Upper lobe of left lung (tissue), 6 donors: ENCODE results near the gene VPS13D. TPM values are rescaled to one million over a fixed set of nuclear protein-coding genes. Genes with fewer than 3 reads are reported as not detected.

Source experiments
- ATAC-seq, 2 donors: fragments of 200-7000 bp; cut with Tn5 transposase; one replicate each; pipeline ENCODE4 v1.9.1; 2022; ENCODE audit warnings: mild to moderate bottlenecking in 2 of 2, moderate library complexity in 2 of 2; ENCODE audit not compliant: low FRiP score in 2 of 2
- DNase-seq, 2 donors: peaks; one replicate each; pipeline ENCODE4 v3.0.0-alpha.2; 2019 to 2020
- H3K27ac ChIP-seq, 4 donors: fragments of 200-600 bp; sonication (generic); one replicate each; pipeline ENCODE4 v1.5.1; 2016 to 2019
- H3K27me3 ChIP-seq, 4 donors: fragments of 200-600 bp; sonication (generic); one replicate each; pipeline ENCODE4 v1.5.1; 2017 to 2019
- H3K36me3 ChIP-seq, 4 donors: fragments of 200-600 bp; sonication (generic); one replicate each; pipeline ENCODE4 v1.5.1; 2016 to 2019
- H3K4me1 ChIP-seq, 4 donors: fragments of 200-600 bp; sonication (generic); one replicate each; pipeline ENCODE4 v1.5.1; 2018 to 2019
- H3K4me3 ChIP-seq, 4 donors: fragments of 200-600 bp; sonication (generic); one replicate each; pipeline ENCODE4 v1.5.1; 2017 to 2019; ENCODE audit warnings: mild to moderate bottlenecking in 2 of 4, moderate library complexity in 1 of 4
- H3K9me3 ChIP-seq, 4 donors: fragments of 200-600 bp; sonication (generic); one replicate each; pipeline ENCODE4 v1.5.1; 2018 to 2019
- EP300 ChIP-seq, 4 donors: sonication (generic); formaldehyde crosslinking; IDR thresholded peaks; one replicate each; pipeline ENCODE4 v1.5.1; 2017; ENCODE audit warnings: antibody characterized with exemption in 4 of 4, control low read depth in 2 of 4
- POLR2A ChIP-seq, 4 donors: fragments of 450-650 bp; IDR thresholded peaks; one replicate each; pipeline ENCODE4 v1.5.1; 2016 to 2017; ENCODE audit warnings: antibody characterized with exemption in 4 of 4, mild to moderate bottlenecking in 2 of 4
- POLR2AphosphoS5 ChIP-seq, 2 donors: sonication (generic); formaldehyde crosslinking; IDR thresholded peaks; one replicate each; pipeline ENCODE4 v1.5.1; 2017; ENCODE audit warnings: antibody characterized with exemption in 2 of 2
- WGBS, 2 donors: methylation state at CpG; one replicate each; pipeline ENCODE4 v1.1.5; 2017 to 2018; 5-methylcytosine and 5-hydroxymethylcytosine counted together
- total RNA-seq, 6 donors: library from RNA; depleted of rRNA in 4 of 6; stranded (reverse); fragments of >200 nt in 4 of 6; gene quantifications; one replicate each; pipeline versions ENCODE4 v1.1.0 to v1.2.1, GENCODE V29; 2016 to 2021
- TF ChIP-seq, protein P1 (sequence below), 6 experiments: fragments of 450-650 bp in 4 of 6; fragments of 200-600 bp in 2 of 6; sonication (generic) in 2 of 6; IDR thresholded peaks; one replicate each; pipeline ENCODE4 v1.5.1; 2016 to 2019; ENCODE audit warnings: antibody characterized with exemption in 6 of 6
- donor health status: DM: no; HTN: no; CAD: no; lungs with moderate emphysema.
- donor health status: DM: no; HTN: yes; CAD: no; lungs with severe emphysema.

Gene VPS13D
- total RNA-seq, 6 donors from 2014 or later = 54.9 to 181 (median 87.9) TPM

DNA sequence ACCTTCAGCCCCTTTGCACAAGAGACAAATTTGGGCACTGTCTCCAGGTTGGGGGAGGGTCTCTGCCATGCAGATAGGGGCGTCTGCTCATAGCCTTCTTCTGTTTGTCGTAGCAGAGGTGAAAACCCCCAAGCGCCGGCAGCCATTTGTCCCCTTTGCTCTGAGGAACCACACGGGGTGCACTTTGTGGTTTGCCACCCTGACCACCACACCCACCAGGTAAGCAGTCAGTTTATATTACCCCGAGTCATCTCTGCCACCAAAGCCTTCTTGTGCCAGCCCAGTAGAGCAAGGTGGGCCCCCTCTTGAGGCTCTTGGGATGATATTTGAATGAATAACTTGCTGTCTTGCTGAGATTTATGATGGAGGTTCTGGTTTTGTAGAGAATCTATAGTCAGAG is 111.8 kb downstream of the VPS13D start:
- Histone ChIP-seq H3K27ac (peak overlapping the region in 1 of 4 donors; percentile 25), H3K9me3 (no peaks in the 10 kb centered on the region), H3K27me3 (no peaks in the 10 kb centered on the region), H3K36me3 (peaks cover 3 to 70% (median 8%) of the 10 kb centered on the region in 4 donors), H3K4me3 (no peak overlapping the region), H3K4me1 (peaks cover 15 to 42% (median 26%) of the 10 kb centered on the region in 4 donors)
- no peak for ATAC-seq
- TF ChIP-seq POLR2A (IDR thresholded peaks at IDR 0.05) = no peak
- TF ChIP-seq, protein P1, sequence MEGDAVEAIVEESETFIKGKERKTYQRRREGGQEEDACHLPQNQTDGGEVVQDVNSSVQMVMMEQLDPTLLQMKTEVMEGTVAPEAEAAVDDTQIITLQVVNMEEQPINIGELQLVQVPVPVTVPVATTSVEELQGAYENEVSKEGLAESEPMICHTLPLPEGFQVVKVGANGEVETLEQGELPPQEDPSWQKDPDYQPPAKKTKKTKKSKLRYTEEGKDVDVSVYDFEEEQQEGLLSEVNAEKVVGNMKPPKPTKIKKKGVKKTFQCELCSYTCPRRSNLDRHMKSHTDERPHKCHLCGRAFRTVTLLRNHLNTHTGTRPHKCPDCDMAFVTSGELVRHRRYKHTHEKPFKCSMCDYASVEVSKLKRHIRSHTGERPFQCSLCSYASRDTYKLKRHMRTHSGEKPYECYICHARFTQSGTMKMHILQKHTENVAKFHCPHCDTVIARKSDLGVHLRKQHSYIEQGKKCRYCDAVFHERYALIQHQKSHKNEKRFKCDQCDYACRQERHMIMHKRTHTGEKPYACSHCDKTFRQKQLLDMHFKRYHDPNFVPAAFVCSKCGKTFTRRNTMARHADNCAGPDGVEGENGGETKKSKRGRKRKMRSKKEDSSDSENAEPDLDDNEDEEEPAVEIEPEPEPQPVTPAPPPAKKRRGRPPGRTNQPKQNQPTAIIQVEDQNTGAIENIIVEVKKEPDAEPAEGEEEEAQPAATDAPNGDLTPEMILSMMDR (IDR thresholded peaks at IDR 0.05) = no peak
- no peak for TF ChIP-seq POLR2AphosphoS5 (IDR thresholded peaks at IDR 0.05)
- no peak for TF ChIP-seq EP300 (IDR thresholded peaks at IDR 0.05)
- no peak for DNase-seq
- WGBS, 2 donors = 70% methylated on average over 6 of the region's 6 CpGs

DNA sequence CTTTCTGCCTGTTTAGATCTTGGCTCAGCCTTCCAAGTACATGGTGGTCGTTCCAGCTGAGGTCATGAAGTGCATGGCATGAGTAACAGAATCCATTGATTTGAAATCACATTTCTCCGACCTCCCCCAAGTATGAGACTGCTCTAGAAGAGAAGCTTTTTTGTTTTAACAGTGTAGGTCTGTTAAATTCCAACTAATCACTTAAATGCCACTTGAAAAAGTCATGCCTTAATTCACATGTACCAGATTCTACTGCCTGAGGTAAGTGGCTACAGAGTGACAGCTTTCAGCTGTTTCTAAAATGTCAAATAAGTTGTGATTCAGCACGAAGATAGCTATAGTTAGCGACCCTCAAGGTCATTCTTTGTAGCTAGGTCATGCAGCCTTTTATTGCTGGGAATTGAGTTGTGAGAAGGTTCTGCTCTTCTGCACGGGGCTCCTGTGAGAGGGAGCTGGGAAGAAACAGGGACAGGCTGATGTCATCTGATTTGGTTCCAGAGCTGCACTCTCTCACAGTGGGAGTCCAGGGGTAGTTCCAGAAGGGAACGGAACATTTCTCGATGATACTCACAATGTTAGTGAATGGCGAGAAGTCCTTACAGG is 112.7 kb downstream of the VPS13D start:
- Histone ChIP-seq H3K27ac (no peak overlapping the region), H3K27me3 (no peaks in the 10 kb centered on the region), H3K4me1 (peaks cover 15 to 42% (median 26%) of the 10 kb centered on the region in 4 donors), H3K9me3 (no peaks in the 10 kb centered on the region), H3K4me3 (no peak overlapping the region), H3K36me3 (peaks cover 3 to 70% (median 9%) of the 10 kb centered on the region in 4 donors)
- WGBS, 2 donors = 72 to 73% methylated on average over 8 of the region's 8 CpGs
- TF ChIP-seq, protein P1 (IDR thresholded peaks at IDR 0.05) = no peak
- TF ChIP-seq POLR2AphosphoS5 (IDR thresholded peaks at IDR 0.05) = no peak
- no peak for TF ChIP-seq POLR2A (IDR thresholded peaks at IDR 0.05)
- TF ChIP-seq EP300 (IDR thresholded peaks at IDR 0.05) = no peak
- no peak for DNase-seq
- ATAC-seq = peak in 1 of 2 donors; percentile 57

DNA sequence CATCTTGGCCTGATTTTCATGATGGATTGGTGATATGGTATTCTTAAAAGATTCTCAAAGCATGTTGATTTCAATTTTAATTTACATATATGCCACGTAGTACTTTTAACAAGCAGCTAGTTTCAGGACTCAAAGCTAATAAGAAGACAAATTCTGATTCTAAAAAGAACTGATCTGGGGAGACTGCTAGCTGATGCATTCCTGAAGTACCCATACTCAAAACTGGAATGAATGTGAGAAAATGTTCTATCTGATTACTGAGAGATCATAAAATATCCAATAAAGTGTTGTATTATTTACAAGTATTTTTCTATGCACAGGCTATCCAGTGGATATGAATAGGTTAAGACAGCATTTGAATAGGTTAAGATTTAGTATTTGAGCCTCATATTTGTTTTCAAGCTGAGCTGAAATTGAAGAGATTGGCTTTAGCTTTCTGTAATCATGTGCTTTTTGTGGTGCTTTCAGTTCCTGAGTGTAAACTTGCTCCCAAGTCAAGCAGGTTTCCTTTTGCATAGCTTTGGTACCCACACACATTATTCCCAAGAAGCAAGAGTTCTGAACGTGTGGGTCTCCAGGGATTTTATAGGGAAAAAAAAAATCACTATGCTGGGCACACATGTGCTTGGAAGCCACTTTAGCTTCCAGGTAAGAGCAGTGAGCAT is 114.1 kb downstream of the VPS13D start:
- Histone ChIP-seq H3K27me3 (no peaks in the 10 kb centered on the region), H3K36me3 (peaks cover 7 to 72% (median 13%) of the 10 kb centered on the region in 4 donors), H3K4me3 (no peak overlapping the region), H3K27ac (peak overlapping the region in 3 of 4 donors; percentile 57 to 64 (median 58)), H3K4me1 (peaks cover 15 to 42% (median 26%) of the 10 kb centered on the region in 4 donors), H3K9me3 (no peaks in the 10 kb centered on the region)
- ATAC-seq = no peak
- no peak for DNase-seq
- 58 to 64% methylated on average over 2 of the region's 2 CpGs for WGBS, 2 donors
- no peak for TF ChIP-seq POLR2AphosphoS5 (IDR thresholded peaks at IDR 0.05)
- no peak for TF ChIP-seq EP300 (IDR thresholded peaks at IDR 0.05)
- TF ChIP-seq, protein P1 (IDR thresholded peaks at IDR 0.05) = no peak
- TF ChIP-seq POLR2A (IDR thresholded peaks at IDR 0.05) = no peak

DNA sequence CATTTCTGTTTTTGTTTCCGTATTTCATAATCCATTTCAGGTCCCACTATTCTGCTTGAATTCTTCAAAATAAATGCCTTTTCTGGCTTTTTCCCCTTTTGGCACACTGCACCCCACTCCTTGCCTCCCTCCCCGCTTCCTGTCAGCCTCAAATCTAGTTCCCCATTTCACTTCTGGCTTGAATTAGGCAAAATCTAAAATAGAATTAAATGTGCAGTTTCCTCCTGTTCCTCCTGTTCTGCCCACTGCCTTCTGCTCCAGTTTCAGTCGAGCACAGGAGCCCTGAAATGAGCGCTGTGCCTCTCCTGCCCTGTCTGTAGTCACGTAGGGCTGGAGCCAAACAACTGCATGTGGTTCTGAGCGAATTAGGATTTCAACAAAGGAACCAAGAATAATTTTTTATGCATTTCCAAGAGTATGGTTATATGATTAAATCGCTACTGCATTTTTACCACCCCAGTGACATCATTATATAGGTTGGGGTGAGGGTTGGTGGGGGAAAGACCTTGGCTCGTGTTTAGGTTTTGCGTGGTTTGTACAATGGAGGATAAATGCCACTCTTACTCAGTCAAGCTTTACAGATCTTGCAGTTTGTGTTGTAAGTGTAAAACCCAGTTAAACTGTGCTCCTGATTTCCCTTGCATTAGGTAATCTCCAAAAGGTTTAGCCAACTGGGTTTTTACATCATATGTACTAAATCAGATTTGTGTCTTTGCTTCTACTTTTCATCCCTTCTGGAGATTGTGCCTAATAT is 114.9 kb downstream of the VPS13D start:
- Histone ChIP-seq H3K4me3 (no peak overlapping the region), H3K27me3 (no peaks in the 10 kb centered on the region), H3K36me3 (peaks cover 9 to 78% (median 20%) of the 10 kb centered on the region in 4 donors), H3K9me3 (no peaks in the 10 kb centered on the region), H3K4me1 (peaks cover 15 to 40% (median 24%) of the 10 kb centered on the region in 4 donors), H3K27ac (peak overlapping the region; percentile 20 to 64 (median 58))
- 61 to 64% methylated on average over 9 of the region's 9 CpGs for WGBS, 2 donors
- peak in 1 of 2 donors; percentile 25 for DNase-seq
- TF ChIP-seq EP300 (IDR thresholded peaks at IDR 0.05) (no peak), POLR2A (IDR thresholded peaks at IDR 0.05) (no peak), POLR2AphosphoS5 (IDR thresholded peaks at IDR 0.05) (no peak)
- TF ChIP-seq, protein P1 (IDR thresholded peaks at IDR 0.05) = no peak
- ATAC-seq = peak; percentile 40 to 78
